ENCODE data around the gene GALNT15.
A peak's percentile ranks its signal among the peaks of the same experiment; 100 is the strongest.

Gene GALNT15

DNA sequence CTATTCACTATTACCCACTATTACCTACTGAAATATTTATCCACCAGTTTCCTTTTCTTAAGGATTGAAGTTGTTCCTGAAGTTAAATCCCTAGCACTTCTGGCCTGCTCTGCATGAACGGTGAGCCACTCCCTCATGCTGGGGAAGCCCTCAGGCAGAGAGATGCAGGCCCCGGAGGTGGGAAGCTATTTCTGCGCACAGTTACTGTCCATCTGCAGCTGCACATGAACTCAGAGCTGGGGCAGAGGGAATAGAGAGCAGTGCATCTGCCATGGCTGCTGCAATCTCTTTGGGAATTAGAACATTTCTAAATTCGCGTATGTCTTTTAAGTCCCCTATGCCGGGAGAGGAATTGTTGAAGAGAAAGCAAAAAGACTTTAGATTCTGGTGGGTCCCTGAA is 6.3 kb upstream of the GALNT15 start:
- DNase-seq = no peak

DNA sequence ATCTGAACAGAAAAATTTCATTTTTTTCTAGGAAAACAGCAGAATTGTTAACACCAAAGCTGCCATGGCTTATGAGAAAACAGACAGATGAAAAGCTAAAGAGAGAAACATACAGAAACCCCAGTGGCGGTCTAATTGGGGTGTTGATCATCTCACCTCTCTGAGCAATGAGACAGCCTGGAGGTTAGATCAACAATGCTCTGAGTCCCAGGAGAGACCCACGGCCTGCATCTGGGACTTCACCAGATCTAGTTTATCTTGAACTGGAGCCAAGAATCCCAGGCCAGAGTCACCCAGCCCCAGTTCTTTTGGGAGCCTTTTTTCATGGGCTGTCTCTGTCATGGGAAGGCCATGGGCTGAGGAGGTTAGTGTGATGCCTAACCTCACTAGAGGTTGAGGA is 3.5 kb upstream of the GALNT15 start:
- no peak for DNase-seq

DNA sequence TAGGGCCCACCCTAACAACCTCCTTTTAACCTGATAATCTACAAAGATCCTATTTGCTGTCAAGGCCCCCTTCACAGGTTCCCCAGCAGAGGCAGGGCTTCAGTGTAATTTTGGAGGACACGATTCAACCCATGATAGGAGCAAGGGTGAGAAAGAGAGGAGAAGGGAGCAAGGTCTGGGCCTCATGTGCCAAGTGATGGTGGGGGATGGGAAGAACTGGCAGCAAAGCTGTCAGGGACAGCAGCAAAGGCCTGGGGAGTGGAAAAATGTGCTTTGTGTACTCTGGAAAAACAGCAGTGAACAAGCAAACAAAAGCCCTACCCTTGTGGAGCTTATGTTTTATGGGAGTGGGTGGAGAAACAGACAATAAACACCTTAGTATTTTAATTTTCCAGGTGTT is 2.7 kb upstream of the GALNT15 start:
- DNase-seq = no peak

DNA sequence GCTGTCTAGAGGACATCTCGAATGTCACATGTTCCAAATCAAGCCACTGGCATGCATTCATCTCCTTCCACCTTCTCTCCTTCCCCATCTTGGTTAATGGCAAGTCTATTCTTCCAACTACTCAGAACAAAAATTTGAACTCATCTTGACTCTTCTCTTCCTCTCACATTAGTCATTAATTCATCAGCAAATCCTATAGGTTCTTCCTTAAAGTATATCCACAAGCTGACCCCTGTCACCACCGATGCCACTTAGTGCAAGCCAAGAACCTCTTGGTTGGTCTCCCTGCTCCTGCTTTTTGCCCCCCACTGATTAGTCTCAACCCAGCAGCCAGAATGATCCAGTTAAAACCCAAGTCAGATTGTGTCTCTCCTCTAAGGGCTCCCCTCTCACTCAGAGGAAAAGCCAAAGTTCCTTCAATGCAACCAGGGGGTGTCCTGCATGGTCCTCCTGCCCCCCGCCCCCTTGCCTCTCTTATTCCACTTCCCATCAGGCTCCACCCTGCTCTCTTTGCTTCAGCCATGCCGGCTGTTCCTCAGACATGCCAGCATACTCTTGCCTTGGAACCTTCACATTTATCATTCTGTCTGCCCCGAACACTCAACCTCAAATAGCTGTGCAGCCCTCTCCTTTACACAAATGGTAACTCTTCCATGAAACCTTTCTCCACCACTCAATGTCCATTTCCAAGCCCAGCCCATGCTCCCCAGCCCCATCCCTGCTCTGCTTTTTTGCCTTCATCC is 1.0 kb upstream of the GALNT15 start:
- DNase-seq = no peak

DNA sequence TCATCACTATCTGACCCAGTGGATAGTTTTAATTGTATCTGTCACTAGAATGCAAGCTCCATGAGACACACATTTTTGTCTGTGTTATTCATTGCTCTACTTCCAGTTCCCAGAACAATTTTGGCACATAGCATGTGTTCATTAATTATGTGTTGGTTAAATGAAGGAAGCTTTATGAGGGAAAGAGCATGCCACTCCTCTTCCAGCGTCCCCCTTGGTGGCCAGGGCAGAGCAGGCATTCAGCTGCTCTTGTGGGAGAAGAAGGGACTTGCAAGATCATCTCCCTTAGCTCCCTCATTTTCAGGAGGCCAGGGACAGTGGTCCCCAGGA is 489 bp upstream of the GALNT15 start:
- DNase-seq = no peak

DNA sequence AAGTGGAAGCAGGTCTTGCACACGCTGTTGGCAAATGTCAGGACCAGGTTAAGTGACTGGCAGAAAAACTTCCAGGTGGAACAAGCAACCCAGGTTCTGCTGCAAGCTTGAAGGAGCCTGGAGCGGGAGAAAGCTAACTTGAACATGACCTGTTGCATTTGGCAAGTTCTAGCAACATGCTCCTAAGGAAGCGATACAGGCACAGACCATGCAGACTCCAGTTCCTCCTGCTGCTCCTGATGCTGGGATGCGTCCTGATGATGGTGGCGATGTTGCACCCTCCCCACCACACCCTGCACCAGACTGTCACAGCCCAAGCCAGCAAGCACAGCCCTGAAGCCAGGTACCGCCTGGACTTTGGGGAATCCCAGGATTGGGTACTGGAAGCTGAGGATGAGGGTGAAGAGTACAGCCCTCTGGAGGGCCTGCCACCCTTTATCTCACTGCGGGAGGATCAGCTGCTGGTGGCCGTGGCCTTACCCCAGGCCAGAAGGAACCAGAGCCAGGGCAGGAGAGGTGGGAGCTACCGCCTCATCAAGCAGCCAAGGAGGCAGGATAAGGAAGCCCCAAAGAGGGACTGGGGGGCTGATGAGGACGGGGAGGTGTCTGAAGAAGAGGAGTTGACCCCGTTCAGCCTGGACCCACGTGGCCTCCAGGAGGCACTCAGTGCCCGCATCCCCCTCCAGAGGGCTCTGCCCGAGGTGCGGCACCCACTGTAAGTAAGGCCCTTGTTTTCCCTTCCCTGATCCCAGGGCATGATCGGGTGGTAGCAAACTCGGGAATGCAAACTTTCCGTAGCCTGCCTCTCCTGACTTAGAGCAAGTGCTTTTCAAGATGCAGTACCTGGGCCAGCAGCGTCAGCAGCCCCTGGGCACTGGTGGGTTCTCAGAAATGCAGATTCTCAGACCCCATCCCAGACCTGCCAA is 759 bp downstream of the GALNT15 start:
- no peak for DNase-seq

DNA sequence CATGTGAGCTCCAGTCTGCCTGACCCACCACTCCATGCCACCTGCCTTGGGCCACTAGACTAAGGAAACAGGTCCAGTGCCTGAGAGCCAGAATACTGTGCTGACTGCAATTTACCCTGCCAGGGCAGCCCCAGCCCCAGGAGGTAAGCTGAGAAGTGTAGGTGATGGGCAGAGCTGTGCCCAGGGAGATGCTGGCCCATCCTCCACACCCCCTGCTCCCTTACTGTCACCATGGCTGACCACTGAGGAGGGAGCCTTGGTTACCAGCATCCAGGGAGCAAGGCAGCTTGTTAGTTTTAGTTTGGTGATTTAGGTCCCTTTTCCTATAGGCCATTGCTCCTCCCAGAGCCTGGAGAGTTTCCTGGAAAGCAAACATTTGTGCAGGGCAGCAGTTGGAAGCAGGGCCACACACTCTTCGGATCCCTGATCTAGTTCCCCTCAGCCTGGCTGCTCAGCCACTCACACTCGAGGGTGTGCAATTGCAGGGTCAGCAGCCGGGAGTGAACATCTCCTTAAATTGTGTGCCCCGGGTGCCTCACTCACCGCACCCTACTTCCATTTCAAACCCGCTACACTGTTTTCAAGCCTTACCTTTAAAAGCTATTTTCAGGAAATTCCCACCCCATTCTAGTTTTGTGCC is 2.0 kb downstream of the GALNT15 start:
- DNase-seq = no peak

DNA sequence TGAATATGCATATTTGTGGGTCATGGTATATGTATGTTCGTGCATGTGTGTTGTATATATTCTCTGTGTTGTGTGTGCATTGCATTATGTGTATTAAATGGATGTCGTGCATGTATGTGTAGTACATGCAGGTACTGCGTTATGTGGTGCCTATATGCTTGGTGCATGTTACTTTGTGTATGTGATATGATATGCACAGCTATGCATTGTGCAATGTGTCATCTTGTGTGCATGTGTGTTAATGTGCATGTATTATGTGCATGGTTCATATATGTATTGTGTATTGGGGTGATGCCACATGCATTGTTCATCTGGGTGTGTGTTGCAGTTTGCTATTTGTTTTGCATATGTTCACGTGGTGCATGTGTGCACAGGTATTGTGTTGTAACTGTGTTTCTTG is 2.9 kb downstream of the GALNT15 start:
- DNase-seq = no peak

DNA sequence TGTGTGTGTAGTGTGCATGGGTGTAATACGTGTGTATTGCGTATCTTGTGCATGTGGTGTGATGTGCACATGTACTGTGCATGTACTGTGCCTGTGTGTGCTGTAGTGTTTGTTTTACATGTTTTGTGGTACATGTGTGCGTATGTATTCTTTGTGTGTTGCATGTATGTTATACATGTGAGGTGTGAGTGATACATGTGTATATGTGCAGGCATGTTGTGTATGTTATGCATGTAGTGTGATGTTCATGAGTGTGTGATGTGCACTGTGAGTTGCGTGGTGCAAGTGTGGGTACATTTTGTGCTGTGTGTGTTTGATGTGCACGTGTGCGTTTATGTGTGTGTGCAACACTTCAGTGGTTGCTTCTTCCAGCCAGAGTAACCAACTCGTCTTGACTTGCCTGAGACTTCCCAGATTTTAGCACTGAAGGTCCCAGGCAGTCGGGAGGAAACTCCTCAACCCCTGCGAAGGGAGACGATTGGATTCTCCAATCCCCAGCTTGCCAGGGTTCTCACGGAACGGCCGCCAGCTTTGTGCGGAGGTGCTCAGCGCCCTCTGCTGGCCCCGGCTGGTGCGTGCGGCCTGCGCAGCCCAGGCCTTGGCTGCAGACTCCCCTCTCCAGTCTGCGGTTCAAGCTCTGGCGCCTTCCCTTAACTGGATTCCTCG is 3.6 kb downstream of the GALNT15 start:
- DNase-seq = no peak

DNA sequence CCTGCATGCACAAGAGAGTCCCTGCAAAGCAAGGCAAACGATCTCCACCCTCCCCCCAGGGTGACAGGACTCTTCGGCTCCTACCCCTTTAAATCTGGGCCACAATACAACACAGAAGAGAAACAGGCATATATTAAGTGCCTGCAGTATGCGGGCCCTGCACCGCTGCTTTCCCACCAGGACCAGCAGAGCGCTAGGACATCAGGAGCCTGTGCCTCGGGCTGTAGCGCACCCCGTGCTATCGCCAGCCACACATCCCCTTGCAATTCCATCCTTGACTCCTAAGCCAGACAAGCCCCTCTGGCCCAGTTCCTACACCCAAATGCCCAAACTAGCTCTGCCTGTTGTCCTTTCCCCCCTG is 4.1 kb downstream of the GALNT15 start:
- DNase-seq = no peak

DNA sequence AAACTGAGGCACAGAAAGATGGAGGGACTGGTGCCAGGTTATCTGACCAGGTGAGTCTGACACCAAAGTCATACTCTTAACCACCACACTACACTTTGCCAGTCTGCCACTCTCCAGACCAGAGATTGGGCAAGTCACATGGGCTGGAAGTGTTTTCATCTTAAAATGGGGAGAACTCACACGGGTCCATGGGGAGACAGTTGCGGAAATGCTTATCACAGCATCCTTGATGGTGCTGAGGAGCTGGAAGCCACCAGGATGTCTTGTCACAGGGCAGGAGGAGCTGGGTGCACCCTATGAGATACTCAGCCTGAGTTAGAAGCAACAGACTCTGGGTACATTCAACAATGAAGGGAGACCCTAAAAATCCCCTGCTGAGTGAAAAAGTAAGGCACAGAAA is 4.8 kb downstream of the GALNT15 start:
- DNase-seq = no peak

DNA sequence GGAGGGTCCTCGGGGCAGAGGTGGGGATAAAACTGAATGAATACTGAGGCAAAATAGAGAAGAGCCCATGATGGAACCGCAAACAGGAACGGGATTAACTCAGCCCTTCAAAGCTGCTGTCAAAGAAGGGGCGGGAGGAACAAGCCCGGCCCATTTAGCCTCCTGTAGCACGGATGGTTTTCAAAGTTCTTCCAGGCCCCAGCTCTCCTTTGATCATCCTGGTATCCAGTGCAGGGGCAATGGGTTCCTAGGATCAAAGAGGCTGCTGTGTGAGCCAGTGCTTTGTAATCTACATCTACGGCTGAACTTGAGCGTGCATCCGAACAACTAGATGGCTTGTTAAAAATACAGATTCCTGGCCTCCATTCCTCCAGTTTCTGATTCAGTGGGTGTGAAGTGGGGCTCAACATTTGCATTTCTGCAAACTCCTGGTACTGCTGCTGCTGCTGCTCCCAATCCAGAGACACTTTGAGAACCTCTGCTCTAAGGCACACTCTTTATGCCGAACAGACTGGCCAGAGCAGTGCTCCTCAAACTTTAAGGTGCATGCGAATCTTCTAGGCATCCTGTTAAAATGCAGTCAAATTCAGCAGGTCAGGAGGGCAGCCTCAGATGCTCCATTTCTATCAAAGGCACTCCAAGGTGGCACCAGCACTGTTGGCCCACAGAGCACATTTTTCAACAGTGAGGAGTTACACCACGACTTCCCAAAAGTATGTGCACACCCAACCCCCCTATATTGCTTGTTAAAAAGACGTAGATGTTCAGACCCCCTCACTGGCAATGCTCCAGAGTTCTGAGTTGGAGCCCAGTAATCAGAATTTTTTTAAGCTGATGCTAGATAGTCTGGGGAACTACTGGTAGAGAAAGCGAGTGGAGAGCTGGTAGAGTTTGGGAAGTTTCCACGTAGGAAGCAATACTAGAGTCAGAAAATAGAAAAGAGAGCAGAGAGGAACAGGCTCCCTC is 5.6 kb downstream of the GALNT15 start:
- peak in 1 of 2 experiments; percentile 7 for DNase-seq

DNA sequence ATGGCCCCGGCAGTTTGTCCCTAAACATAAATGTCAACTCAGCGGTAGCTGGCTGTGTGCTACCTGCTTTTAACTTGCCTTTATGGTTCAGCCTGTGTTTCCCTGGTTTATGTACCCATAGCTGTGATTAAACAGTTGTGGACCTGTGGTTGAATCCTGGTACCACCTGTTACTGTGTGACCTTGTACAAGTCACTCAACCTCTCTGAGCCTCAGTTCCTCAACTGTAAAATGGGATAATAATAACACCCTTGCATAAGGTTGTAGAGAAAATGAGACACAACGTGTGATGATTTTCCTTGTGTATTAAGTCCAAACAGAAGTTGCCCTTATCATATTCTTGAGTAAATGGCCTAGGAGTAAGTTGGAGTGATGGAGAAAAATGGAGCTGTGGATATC is 6.3 kb downstream of the GALNT15 start:
- DNase-seq = no peak

DNA sequence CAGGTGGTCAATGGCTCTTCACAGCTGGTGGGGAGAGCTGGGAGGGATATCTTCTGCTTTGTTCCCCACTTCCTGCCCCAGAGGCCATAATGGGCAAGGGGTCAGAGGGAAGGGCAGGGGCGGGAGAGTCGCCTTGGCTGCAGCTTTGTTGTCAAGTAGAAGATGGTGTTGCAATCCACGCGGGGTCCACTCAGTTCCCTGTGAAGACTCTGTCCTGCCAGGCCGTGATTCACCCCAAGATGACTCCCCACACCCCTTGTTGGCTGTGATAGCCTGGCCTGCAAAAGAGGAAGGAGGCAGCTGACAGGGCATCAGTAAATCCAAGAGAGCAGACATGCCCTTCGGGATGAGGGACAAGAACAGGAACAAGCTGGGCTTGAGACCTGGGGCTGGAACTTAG is 6.9 kb downstream of the GALNT15 start:
- peak; percentile 4 to 20 for DNase-seq

DNA sequence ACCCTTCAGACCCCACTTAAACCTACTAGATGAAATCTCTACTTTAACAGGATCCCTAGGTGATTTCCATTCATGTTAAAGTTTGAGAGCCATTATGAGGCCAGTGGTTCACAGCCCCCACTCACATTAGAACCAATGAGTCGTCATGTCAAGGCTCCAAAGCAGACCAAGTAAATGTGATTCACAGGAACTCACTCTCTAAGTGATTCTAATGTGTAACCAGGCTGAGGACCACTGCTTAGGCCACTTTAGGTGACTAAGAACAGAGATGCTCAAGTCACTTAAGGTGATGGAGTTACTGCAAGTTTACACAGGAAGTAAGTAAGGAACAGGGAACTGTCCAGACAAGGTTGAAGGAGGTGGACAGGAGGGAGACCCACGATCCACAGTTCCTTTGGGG is 7.7 kb downstream of the GALNT15 start:
- no peak for DNase-seq

DNA sequence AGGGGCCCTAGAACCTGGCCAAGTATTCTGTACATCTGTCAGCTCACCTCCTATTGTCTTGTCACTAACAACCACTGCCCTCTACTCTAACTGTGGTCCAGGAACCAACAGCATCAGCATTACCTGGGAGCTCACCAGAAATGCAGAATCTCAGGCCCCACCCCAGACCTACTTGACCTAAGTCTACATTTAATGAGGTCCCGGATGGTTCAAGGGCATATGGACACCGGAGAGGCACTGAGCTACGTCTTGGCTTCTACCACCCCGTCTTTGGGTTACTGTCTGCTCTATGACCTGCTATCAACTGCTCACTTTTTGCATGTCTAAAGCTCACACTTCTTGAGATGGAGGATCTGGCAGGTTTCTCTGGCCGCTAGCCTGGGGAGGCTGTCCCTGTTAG is 8.1 kb downstream of the GALNT15 start:
- no peak for DNase-seq

DNA sequence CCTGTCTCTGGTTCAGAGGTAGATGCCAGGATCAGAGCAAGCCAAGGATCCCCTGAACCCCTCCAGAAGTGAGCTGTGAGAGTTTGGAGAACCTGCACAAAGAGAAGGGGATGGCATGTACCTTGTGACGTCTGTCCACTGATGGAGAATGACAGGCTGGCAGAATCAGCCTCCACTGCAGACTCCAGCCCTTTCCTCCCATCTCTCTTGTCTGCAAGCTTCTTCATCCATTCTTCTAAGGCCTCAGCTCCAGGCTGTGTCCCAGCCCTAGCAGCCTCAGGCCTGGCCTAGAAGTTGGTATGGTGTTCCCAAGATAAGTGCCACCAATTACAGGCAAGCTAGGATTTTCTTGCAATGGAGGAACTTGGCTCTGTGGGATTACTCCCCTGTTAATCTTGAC is 8.6 kb downstream of the GALNT15 start:
- no peak for DNase-seq

DNA sequence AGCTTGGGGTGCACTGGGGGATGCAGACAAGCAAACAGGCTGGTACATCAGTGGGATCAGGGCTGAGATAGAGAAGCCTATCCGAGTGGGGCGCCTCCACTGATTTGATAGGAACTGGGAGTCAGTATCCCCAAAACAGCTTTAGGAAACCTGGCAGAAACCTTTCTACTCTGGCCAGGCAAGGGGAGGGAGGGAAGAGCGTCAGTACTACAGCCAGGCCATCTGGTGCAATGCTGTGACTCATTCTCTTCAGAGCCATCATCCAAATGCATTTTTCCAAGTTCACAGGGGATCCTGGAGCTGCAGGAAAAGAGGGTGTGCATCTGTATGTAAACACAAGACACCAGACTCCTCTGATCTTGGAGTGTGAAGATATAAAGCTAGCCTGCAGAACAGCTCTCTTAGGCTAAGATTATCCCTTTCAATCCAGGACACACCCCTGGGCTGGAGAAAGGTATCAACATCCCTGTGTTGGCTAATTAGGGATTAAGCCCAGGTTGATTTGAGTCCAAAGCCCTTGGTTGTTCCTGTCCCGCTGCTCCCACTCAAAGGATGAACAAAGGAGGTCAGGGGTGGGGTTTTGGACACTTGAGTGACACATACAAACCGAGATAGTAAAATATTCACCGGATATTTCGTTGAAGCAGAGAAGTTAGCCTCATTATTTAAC is 9.3 kb downstream of the GALNT15 start:
- DNase-seq = no peak

DNA sequence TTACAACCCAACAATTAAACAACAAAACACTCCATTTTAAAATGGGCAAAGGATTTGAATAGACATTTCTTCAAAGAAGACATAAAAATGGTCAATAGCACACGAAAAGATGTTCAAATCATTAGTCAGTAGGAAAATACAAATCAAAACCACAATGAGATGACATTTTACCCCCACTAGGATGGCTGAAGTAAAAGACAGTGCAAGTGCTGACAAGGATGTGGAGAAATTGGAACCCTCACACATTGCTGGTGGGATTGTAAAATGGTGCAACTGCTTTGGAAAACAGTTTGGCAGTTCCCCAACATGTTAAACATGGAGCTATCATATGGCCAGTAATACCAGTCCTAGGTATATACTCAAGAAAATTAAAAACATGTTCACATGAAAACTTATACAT is 11.6 kb downstream of the GALNT15 start:
- DNase-seq = no peak

DNA sequence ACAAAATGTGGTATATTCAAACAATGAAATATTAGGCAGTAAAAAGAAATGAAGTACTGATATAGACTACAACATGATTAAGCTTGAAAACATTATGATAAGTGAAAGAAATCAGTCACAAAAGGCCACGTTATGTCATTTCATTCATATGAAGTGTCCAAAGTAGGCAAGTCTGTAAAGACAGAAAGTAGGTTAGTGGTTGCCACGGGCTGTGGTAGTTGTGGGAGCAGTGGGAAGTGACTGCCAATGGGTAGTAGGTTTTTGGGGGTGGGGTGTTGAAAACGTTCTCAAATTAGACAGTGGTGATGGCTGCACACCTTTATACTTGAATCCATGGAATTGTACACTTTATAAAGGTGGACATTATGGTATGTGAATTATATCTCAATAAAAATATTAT is 12.1 kb downstream of the GALNT15 start:
- no peak for DNase-seq

DNA sequence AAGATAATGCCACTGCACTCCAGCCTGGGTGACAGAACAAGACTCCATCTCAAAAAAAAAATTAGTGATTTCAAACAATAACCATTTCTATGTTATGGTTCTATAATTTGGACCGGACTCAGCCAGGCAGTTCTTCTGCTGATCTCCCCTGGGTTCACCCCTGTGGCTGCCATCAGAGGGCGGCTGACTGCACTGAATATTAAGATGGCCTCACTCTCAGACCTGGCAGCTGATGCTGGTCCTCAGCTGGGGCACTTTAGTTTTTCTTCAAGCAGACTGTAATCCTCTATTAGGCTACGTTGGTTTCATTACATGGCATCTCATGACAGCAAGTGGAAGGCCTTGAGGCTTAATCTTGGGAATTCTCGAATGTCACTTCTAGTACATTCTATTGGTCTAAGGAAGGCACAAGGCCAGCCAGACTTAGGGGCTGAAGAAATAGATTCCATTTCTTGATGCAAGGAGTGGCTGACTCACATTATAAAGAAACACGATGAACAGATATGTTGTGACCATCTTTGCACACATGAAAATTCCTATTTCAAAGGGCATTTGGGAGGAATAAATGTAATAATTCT is 12.8 kb downstream of the GALNT15 start:
- DNase-seq = no peak

All from Kasumi-1 (cell line).